Measurements from ENCODE around the gene UNC93A. TPM values are rescaled to one million over a fixed set of nuclear protein-coding genes. Genes with fewer than 3 reads are reported as not detected.

Gene UNC93A
- total RNA-seq, 2 donors from 2014 or later = not detected

GRCh38 chr6:167345348-167345747 lies 54.2 kb downstream of the UNC93A start:
- H3K4me3 ChIP-seq = no peak overlapping the region
- no peaks in the 10 kb centered on the region for H3K27me3 ChIP-seq (replicated peaks; ENCODE audit: insufficient read depth)
- H3K27ac ChIP-seq = no peak overlapping the region
- DNase-seq (ENCODE audit: low spot score) = no peak
- H3K9me3 ChIP-seq = no peaks in the 10 kb centered on the region
- peaks cover 0 to 2% of the 10 kb centered on the region in 2 donors for H3K4me1 ChIP-seq (ENCODE audit: control insufficient read depth in 1 of 2, low read depth in 2 of 2)
- H3K36me3 ChIP-seq = no peaks in the 10 kb centered on the region
- TF ChIP-seq CTCF (IDR thresholded peaks at IDR 0.05) = no peak
- no peak for ATAC-seq (ENCODE audit: insufficient number of reproducible peaks, low FRiP score, low read depth)

- TF ChIP-seq CTCF (IDR thresholded peaks at IDR 0.05) = no peak
- no peak for ATAC-seq (ENCODE audit: insufficient number of reproducible peaks, low FRiP score, low read depth)
- no peaks in the 10 kb centered on the region for H3K9me3 ChIP-seq
- H3K4me3 ChIP-seq = no peak overlapping the region
- no peaks in the 10 kb centered on the region for H3K36me3 ChIP-seq
- H3K27me3 ChIP-seq (replicated peaks; ENCODE audit: insufficient read depth) = no peaks in the 10 kb centered on the region
- DNase-seq (ENCODE audit: low spot score) = no peak
- no peak overlapping the region for H3K27ac ChIP-seq
- H3K4me1 ChIP-seq (ENCODE audit: control insufficient read depth in 1 of 2, low read depth in 2 of 2) = peaks cover 0 to 8% of the 10 kb centered on the region in 2 donors
Observed at GRCh38 chr6:167345960-167346359, 54.8 kb downstream of the UNC93A start.

GRCh38 chr6:167347226-167347625 lies 56.1 kb downstream of the UNC93A start:
- no peak for DNase-seq (ENCODE audit: low spot score)
- no peak for TF ChIP-seq CTCF (IDR thresholded peaks at IDR 0.05)
- no peak for ATAC-seq (ENCODE audit: insufficient number of reproducible peaks, low FRiP score, low read depth)
- H3K4me3 ChIP-seq = no peak overlapping the region
- peaks cover under 1% of the 10 kb centered on the region for H3K9me3 ChIP-seq
- H3K4me1 ChIP-seq (ENCODE audit: control insufficient read depth in 1 of 2, low read depth in 2 of 2) = peaks cover 4 to 14% of the 10 kb centered on the region in 2 donors
- no peaks in the 10 kb centered on the region for H3K36me3 ChIP-seq
- H3K27me3 ChIP-seq (replicated peaks; ENCODE audit: insufficient read depth) = no peaks in the 10 kb centered on the region
- H3K27ac ChIP-seq = no peak overlapping the region

- H3K4me1 ChIP-seq (ENCODE audit: control insufficient read depth in 1 of 2, low read depth in 2 of 2) = peaks cover 4 to 14% of the 10 kb centered on the region in 2 donors
- H3K36me3 ChIP-seq = no peaks in the 10 kb centered on the region
- H3K9me3 ChIP-seq = peaks cover 6% of the 10 kb centered on the region
- H3K27ac ChIP-seq = no peak overlapping the region
- ATAC-seq (ENCODE audit: insufficient number of reproducible peaks, low FRiP score, low read depth) (no peak), DNase-seq (ENCODE audit: low spot score) (no peak)
- no peak overlapping the region for H3K4me3 ChIP-seq
- no peak for TF ChIP-seq CTCF (IDR thresholded peaks at IDR 0.05)
- no peaks in the 10 kb centered on the region for H3K27me3 ChIP-seq (replicated peaks; ENCODE audit: insufficient read depth)
Observed at GRCh38 chr6:167349631-167350274, 58.6 kb downstream of the UNC93A start.

- no peak for DNase-seq (ENCODE audit: low spot score)
- H3K27ac ChIP-seq = no peak overlapping the region
- TF ChIP-seq CTCF (IDR thresholded peaks at IDR 0.05) = no peak
Observed at GRCh38 chr6:167350275-167350696, 59.2 kb downstream of the UNC93A start.

More at GRCh38 chr6:167350275-167350696, 59.2 kb downstream of the UNC93A start:
- Histone ChIP-seq H3K4me1 (ENCODE audit: control insufficient read depth in 1 of 2, low read depth in 2 of 2) (peaks cover 4 to 14% of the 10 kb centered on the region in 2 donors), H3K27me3 (replicated peaks; ENCODE audit: insufficient read depth) (no peaks in the 10 kb centered on the region), H3K36me3 (no peaks in the 10 kb centered on the region), H3K4me3 (peak overlapping the region; percentile 65), H3K9me3 (peaks cover 6% of the 10 kb centered on the region)
- ATAC-seq (ENCODE audit: insufficient number of reproducible peaks, low FRiP score, low read depth) = no peak

Data from thoracic aorta (tissue), 2 donors.